NCI-H226 (cell line): ENCODE data around the gene POLQ.
"Not testable (repeated sequence)": the region's sequence is repeated elsewhere in the genome, so short reads cannot be mapped to it uniquely, and the experiment has no call there.

Experiments
- DNase-seq: peaks from one replicate; pipeline ENCODE4 v3.0.0-alpha.2; 2015

POLQ gene

GRCh38 chr3:121414924-121415323 is 130.9 kb downstream of the POLQ start:
- no peak for DNase-seq

GRCh38 chr3:121411523-121411922 is 134.3 kb downstream of the POLQ start:
- no peak for DNase-seq

- no peak for DNase-seq
Measured at GRCh38 chr3:121405631-121406030, 140.2 kb downstream of the POLQ start.

GRCh38 chr3:121399820-121400219 is 146.0 kb downstream of the POLQ start:
- DNase-seq: no peak

GRCh38 chr3:121398051-121398450 is 147.7 kb downstream of the POLQ start:
- DNase-seq: not testable (repeated sequence)

- not testable (repeated sequence) for DNase-seq
Measured at GRCh38 chr3:121395967-121396366, 149.8 kb downstream of the POLQ start.

GRCh38 chr3:121388308-121388707 is 157.5 kb downstream of the POLQ start:
- DNase-seq: not testable (repeated sequence)
